Stimulated activated CD8-positive, alpha-beta memory T cell treated with anti-CD3 and anti-CD28 coated beads, Interleukin-15, amount 100 ng/mL, for 48 hours (primary cell): ENCODE measurements around the gene COX8C.
"Not testable (repeated sequence)": the region's sequence is repeated elsewhere in the genome, so short reads cannot be mapped to it uniquely, and the experiment has no call there.

Experiments
- DNase-seq, 2 donors: peaks; one replicate each; pipeline ENCODE4 v3.0.0-alpha.2; 2020; ENCODE audit warnings: low read depth in 2 of 2

The COX8C gene

DNA sequence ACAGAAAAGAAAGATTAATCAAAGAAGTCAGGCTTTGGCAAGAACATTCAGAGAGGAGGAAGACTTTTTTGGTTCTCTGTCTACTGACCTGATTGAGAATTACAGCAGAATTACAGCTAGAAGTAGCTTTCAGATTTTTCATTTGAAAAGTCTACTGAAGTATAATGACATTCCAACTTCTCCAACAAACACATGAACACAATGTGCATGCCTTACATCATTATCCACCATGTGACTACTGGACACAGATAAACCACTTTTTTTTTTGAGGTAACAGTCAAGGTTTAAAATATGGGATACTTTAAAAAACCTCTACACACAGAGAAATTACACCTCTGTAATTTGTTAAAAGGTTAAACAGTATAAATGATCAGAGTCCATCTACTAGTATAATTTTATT lies 26.5 kb upstream of the COX8C start:
- DNase-seq: no peak

DNA sequence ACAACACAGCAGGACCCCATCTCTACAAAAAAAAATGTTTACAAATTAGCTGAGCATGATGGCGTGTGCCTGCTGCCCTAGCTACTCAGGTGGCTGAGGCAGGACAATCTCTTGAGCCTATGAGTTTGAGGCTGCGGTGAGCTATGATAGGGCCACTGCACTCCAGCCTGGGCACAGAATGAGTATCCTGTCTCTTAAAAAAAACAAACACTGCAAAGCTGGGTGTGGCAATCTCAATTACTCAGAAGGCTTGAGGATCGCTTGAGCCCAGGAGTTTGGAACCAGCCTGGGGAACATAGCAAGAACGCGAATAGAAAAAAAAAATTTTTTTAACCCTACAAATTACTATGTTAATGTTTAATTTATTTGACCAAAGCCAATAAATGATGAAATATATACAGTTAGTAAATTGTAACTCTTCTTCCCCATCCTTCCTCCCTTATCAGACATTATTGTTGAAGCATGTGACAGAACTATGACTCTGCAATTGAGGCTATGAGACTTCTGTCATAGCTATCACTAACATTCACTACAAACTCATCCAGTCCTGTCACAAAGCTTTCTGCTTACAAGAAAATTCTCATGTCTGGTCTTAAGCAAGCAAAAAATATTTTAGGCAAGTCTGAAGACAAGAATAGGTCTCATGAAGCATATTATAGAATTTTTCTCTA lies 23.9 kb upstream of the COX8C start:
- DNase-seq: no peak

DNA sequence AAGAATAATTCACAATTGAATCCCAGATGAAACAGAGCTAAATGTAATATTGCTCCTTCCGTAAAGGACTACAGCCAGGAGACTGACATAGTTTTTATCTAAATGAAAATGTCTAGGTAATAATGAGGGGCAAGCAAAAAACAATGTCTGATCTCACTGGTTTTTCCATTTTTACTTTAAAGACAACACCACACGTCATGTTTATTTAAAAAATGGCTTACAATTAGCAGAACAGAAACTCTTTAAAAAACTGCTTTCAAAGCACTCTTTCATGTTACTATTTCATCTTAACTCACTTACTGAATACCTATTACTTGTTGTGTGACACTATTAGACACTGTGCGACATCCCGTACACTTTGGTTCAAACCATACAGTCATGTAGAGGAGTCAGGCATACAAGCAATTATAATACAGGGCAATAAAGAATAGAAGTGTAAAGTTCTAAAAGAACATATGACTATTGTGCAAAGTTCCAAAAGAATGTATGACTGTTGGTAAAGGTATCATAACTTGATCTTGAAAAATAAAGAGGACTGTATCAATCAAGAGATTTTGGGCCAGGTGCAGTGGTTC lies 23.3 kb upstream of the COX8C start:
- DNase-seq: no peak

DNA sequence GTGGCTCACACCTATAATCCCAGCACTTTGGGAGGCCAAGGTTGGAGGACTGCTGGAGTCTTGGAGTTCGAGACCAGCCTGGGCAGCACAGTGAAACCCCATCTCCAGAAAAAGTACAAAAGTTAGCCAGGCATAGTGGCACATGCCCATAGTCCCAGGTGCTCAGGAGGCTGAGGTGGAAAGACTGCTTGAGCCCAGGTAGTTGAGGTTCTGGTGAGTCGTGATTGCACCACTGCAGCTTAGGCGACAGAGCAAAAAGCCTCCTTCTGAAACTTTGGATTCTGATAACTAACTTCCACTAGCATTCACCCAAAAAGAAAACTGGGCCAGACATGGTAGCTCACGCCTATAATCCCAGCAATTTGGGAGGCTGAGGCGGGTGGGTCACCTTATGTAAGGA lies 20.8 kb upstream of the COX8C start:
- no peak for DNase-seq

DNA sequence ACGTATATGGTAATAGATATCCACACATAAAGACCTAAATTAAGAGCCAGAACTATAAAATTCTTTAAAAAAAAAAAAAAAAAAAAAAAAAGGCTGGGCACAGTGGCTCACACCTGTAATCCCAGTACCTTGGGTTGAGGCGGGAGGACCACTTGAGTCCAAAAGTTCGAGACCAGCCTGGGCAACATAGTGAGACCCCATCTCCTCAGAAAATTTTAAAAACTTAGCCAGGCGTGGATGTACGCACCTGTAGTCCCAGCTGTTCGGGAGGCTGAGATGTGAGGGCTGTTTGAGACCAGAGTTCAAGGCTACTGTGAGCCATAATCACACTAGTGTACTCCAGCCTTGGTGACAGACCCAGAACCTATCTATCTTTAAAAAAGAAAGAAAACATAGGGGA lies 18.4 kb upstream of the COX8C start:
- DNase-seq: no peak

GRCh38 chr14:93329965-93330608 lies 16.9 kb upstream of the COX8C start:
- DNase-seq: no peak

DNA sequence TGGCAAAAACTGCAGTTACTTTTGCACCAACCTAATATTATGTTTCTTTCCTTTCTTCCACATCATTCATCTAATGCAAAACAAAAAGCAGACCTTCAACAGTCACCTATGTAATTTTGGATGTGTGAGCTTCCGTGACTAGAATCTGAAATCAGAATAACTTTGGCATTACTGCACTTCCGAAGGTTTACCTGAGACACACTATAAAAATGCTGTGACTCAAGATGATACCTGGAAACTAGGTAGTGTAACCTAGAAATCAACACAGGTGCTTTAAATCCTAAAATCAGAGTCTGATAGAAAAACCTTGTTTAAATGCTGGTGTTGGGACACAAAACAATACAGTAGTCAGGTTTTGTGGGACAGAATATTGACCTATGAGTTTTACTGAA lies 16.4 kb upstream of the COX8C start:
- no peak for DNase-seq

DNA sequence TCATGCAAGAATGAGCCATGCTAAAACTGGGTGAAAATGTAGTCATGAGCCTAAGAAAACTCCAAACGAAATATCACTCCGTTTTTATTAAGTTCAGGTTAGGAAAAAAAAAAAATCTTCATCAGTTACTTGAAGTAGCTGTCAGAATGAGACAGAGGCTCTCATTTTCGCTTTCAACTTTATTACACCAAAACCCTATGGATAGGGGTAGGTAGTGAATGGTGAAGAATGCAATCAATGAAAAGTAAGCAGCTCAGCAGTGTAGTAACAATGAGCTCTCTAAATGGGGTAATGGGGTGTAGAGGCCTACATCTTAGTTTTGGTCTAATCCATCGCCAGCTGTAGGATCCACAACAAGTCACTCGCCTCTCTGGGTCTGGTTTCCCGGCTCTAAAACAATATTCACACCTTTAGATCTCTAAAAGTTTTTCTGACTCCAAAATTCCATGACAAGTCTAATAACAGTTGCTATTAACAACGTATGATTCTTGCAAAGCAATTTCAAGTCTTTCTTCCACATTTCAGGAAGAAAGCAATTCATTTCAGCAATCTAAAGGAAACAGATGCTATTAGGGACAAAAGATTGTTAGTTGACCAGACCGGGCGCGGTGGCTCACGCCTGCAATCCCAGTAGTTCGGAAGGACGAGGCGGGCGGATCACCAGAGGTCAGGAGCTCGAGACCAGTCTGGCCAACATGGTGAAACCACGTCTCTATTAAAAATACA lies 15.8 kb upstream of the COX8C start:
- no peak for DNase-seq

- DNase-seq: no peak
Observed at GRCh38 chr14:93331728-93332396, 15.1 kb upstream of the COX8C start.

- DNase-seq: peak; percentile 17 to 23
Observed at GRCh38 chr14:93332397-93332852, 14.6 kb upstream of the COX8C start.

DNA sequence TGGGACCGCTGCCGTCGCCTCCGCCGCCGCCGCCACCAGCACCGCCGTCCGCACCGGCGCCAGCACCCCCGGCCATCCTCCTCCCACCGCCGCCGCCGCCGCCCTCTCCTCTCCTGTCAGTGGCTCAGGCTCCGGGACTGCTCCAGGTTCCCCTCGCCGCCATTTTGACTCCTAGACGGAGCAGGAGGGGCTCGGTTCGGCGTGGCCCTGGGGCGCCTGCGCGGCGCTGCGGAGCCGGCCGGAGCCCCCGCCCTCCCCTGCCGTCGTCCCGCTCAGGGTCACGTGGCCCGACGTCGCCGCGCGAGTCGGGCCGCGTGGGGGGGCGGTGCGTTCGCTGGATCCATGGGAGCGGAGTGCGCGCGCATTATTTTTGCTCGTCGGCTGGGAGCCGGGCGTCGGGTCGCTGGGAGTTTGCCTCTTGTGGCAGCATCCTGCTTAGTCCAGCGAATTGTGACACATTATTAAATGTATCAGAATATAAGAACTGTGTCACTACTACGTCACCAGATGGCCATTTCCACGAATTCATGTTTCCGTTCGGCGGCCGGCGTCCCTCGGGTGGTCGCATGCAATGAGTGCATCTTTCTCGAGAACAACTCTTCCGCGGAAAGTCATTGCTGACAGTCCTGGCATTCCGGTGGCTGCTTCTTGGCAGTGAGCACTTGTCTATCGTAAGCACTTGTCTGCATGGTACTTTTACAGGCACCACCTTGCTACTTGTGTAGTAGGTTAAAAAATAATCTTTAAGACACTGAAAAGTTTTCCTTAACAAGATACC lies 13.9 kb upstream of the COX8C start, which contains the start of gene BTBD7:
Gene BTBD7 (minus strand): TSS at position 184 of the 778 bp plus-strand sequence. CDS start 36,985 bp downstream, outside the sequence.
- peak; percentile 93 to 94 for DNase-seq

- no peak for DNase-seq
Observed at GRCh38 chr14:93333631-93334103, 13.3 kb upstream of the COX8C start.

GRCh38 chr14:93337143-93337753 lies 9.7 kb upstream of the COX8C start:
- DNase-seq: peak in 1 of 2 donors; percentile 19

DNA sequence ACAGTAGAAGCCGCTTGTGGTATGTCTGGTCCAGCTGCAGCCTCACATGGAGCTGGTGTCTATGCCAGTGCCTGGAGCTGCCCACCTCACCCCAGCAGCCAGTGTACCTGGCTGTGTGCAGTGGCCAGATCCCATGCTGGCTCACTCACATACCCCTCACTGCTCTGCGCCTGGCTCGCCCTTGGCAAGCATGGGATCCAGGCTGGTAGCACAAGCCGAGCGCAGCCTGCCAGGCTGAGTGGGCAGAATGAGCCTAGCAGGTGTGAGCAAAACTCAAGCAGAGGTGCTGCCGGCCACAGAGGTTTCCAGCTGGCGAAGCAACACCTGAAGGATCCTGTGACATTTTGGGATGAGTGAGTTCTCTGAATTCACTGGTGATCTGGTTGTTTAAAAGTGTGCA lies 9.1 kb upstream of the COX8C start:
- no peak for DNase-seq

DNA sequence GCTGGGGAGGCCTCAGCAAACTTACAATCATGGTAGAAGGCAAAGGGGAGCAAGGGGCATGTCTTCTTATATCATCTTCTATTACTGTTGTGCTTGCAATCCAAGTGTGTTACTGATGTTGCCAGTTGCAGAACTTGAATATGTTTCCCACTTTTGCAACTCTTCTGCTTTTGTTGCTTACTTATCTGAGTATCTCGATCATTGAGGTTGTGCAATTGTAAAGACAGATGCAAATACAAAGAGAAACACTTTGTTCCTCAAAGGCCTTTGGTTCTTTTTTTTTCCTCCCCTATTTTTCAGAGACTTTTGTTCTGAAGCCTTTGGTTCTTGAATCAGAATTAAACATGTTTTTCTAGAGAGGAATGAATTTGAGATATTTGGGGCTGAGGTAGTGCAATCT lies 3.7 kb upstream of the COX8C start:
- DNase-seq: no peak

- DNase-seq: no peak
Observed at GRCh38 chr14:93343797-93344196, 3.2 kb upstream of the COX8C start.

- DNase-seq: no peak
Observed at GRCh38 chr14:93347850-93348249, 868 bp downstream of the COX8C start.

- DNase-seq: no peak
Observed at GRCh38 chr14:93348292-93348691, 1.3 kb downstream of the COX8C start.

- not testable (repeated sequence) for DNase-seq
Observed at GRCh38 chr14:93354873-93355272, 7.9 kb downstream of the COX8C start.

- DNase-seq: no peak
Observed at GRCh38 chr14:93368996-93369712, 22.2 kb downstream of the COX8C start.
